HG03196 (cell line): Measurements from ENCODE around the gene PPP4R1.
A peak's percentile ranks its signal among the peaks of the same experiment; 100 is the strongest.
"Not testable (repeated sequence)": the region's sequence is repeated elsewhere in the genome, so short reads cannot be mapped to it uniquely, and the experiment has no call there.

ENCODE experiments used
- ATAC-seq: cut with Tn5 transposase; IDR thresholded peaks from one replicate; pipeline ENCODE4 v1.9.1; 2021; ENCODE audit not compliant: unreplicated experiment

PPP4R1 gene

DNA sequence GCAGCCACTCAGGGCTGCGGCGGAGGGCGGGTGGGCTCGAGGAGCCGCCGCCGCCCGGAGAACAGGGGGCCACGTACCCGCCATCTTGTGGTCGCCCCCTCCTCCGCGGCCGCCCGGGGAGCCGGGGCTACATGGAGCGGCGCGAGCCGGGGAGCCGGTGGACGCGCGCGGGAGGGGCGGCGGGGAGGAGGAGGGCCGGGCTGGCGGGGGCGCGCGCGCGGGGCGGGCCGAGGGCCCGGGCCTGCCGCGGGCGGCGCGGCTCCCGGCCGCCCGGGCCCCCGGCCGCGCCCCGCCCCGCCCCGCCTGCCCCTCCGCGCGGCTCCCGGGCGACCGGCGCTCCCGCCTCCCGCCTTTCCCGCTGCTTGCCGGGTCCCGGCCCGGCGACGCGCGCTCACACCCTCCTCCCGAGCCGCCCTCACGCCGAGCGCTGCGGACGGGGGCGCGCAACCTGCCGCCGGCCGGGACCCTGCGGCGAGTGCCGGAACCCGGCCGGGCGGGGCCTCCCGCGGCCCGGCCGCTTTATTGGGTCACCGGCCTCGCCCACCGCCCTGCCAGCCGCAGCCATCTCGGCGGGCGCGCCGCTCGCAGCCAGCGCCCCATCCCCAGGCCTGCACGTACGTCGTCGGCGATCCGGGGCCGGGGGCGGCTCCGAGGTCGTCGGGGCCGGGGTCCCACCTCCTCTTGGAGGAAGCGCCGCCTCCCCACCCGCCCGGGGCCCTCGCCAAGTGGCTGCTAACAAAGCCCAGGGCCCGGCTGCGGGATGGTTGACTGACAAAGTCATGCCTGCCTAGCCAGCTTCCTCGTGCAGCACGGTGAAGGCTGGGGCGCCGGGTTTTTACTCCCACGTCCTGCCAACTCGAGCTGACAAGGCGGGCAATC lies at the start of gene PPP4R1:
TSS of gene PPP4R1 (minus strand) at position 159 of the 879 bp plus-strand sequence. CDS start at position 84, 75 bp downstream.
- peak; percentile 43 for ATAC-seq

DNA sequence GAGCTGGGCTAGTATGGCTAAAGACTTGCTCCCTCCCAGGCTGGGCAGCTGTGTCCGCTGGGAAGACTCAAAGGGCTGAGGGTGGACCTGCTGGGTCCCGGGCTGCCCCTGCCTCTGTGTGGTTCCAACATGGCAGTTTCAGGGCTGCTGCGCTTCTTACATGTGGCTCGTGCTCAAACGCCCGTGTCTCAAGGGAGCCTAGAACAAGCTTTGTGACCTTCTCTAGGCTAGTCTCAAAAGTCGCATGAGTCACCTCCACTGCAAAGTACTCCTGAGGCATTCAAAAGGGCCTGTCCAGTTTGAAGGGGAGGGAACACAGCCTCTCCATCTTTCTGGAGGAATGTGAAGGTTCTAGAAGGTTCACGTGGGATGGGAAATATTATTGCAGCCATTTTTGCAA lies 49.0 kb upstream of the PPP4R1 start:
- ATAC-seq: no peak

DNA sequence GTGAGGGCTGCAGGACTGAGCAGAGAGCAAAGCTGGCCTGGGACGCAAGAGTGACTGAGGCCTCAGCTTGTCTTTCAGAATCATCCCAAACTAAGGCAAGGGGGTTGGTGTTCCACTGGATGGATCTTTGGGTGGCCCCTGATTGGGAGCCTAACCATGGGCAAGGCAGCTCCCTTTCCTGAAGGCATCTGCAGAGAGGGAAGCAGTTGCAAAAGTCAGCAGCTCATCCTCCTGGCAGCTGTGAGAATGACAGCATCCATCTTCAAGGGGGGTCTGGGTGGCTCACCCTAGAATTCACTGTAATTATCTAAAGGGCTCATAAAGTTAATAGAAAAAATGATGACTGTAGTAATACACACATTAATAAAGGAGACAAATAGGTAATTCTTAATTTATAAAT lies 47.2 kb upstream of the PPP4R1 start:
- ATAC-seq: no peak

DNA sequence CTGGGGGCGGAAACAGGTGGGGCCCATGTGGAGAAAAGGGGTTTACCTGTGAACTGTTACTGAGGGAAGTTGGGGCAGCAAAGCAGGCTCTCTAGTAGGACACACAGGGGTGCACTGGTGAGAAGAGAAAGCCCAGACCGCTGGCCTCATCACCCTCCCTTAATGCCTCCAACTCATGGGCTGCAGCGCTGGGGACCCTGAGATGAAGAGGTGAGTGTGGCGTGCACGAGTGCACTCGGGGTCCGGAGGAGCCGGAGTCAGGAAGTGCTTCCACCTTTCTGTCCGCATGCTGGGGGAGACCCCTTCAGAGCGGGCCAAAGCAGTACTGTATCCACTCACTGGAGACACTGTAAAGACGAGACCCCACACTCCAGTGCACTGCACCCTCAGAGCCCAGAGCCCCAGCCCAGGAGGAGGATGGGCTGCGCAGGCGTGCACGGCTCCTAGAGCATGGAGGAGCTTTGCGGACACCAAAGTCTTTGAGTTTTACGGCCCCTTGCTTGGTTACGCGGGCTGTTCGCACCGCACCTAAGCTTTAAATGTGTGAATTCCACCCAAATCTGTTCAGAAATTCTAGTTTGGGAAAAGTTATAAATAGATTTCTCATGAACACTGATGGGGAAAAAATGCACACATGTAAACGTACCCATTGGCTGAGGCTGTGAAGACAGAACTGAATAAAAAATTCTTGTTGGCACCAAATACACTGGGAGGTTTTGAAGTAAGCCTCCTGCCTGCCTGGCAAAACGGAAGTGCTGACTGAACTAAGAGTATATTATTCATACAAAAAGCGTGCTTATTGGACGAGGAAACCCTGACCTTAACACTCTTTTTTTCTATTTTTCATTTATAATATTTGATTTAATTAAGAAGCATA lies 45.4 kb upstream of the PPP4R1 start:
- no peak for ATAC-seq

DNA sequence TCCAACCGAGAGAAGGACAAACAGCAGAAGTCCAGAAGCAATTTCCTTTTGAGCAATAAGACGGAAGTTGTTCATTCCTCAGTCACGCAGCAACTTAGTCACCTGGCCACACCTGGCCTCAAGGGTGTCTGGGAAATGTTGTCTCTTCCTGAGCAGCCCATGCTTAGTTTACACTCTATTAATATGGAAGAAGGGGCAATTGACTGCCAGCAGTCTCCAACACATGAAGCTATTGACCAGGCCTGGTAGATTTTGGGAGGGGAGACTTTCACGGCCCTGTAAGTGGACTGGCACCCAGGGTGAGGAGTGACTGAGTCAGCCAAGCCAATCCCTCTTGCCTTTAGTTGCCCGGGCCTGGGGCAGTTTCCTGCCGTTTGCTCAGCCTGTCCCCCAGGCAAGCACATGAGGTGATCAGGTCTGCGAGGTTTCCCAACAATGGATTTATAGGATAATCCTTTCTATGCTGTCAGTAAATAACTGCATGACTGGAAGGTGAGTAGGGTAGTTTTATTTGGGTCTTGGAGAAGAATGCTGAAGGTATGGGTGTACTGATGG lies 43.8 kb upstream of the PPP4R1 start:
- ATAC-seq: no peak

DNA sequence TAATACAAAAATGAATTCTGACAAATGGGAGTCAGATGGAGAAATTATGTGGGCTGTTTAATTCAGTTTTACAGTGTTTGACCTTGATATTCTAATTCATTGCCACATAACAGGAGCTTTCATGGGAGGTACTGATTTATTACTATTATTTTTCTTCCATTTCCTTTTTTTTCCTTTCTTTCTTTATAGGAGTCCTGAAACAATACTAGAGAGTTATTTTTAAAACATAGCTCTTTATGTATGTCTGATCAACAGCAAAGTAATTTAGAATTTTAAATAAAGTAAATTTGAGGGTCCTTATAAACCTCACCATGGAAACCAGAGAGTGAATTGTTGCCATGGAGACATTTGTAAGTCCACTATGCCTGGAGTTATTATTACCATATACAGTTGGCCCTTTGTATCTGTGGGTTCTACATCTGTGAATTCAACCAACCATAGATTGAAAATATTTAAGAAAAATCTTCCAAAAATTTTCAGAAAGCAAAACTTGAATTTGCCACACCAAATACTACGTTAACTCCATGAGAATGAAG lies 40.9 kb upstream of the PPP4R1 start:
- no peak for ATAC-seq

- ATAC-seq: no peak
Observed at GRCh38 chr18:9653390-9653789, 39.0 kb upstream of the PPP4R1 start.

DNA sequence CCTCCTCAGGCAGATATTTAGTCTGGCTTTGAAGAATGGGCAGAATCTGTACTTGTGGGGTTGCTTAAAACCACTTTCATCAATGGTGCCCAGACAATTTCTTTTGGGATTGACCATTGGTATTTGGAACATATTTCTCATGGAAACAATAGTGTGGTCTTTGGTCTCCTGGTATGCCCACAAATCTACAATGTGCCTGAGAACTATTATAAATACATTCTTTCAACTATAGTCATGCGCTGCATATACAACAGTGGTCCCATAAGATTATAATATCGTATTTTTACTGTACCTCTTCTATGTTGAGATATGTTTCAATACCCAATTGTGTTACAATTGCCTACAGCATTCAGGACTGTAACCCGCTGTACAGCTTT lies 34.8 kb upstream of the PPP4R1 start:
- ATAC-seq: no peak

- no peak for ATAC-seq
Observed at GRCh38 chr18:9648431-9649163, 34.2 kb upstream of the PPP4R1 start.

- ATAC-seq: no peak
Observed at GRCh38 chr18:9647496-9648323, 33.4 kb upstream of the PPP4R1 start.

GRCh38 chr18:9643549-9643948 lies 29.2 kb upstream of the PPP4R1 start:
- no peak for ATAC-seq

- ATAC-seq: no peak
Observed at GRCh38 chr18:9642799-9643462, 28.6 kb upstream of the PPP4R1 start.

- ATAC-seq: not testable (repeated sequence)
Observed at GRCh38 chr18:9641081-9641480, 26.7 kb upstream of the PPP4R1 start.

GRCh38 chr18:9638886-9639285 lies 24.5 kb upstream of the PPP4R1 start:
- ATAC-seq: no peak

DNA sequence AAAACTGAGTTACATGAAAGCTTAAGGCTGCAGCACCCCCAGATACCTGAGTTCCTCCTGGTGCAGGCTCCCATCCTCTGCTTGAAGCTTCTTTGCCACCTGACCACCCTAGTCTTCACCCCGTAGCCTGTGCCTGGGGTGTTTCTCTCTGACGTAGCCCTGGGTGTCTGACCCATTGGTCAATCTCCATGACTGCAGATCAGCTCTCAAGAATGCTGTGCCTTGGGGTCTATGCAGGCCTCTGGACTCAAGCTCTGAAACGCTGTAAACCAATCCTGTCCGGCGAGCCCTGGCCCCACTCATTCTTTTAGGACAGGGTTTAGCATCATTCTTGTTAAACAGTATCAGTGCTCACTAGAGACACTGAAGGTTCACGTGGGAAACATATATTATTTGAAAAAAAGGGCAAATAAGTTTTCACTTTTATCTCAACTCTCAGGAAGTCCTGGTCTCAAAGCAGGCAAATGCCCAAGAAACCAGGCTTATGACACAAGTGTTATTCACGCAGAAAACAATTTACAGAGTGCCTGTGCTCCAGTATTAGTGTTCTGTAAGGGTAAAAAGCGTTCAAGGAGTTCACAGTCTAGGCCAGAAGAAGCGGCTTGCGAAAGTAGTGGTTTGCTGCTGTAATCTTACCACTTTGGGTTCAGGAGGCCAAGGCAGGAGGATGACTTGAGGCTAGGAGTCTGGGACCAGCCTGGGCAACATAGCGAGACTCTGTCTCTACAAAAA lies 22.8 kb upstream of the PPP4R1 start:
- ATAC-seq: no peak

DNA sequence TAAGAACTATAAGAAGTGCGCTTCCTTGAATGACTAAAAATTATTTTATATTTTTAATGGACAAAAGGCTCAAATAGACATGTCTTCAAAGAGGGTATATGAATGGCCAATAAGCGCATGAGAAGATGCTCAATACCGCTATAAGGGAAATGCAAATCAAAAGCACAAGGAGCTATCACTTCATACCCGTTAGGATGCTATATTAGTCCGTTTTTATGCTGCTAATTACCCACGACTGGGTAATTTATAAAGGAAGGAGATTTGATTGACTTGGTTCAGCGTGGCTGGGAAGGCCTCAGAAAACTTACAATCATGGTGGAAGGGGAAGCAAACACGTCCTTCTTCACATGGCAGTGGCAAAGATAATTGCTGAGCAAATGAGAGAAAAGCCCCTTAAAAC lies 20.5 kb upstream of the PPP4R1 start:
- no peak for ATAC-seq

DNA sequence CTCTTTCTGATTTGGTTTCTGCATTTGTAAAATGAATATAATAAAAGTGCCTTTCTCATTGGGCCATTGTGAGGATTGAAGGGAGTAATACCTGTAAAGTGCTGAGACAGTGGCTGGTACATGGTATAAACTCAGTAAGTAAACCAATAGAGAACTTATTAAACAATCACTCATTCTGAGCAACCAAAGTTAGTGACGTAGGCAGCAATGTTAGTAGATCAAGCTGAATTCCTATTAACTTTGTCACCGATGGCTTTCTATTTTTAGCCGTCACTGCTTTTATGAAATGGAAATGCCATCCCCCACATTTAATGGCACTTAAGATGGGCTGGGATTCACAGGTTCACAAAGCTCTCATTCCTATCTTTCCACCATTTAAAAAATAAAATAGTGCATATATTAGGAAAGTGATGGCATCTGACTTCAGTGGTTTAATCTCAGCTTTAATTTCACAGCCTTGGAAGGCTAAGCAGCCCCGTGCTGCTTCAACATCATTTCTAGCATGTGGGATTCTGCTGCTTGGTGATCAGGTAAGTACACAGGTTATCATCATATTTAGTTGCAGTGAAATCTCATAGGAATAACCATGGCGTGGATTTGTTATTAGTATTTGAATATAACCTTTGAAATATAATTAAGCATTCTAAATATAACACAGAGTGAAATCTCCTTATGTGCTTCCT lies 17.6 kb upstream of the PPP4R1 start:
- no peak for ATAC-seq

- no peak for ATAC-seq
Observed at GRCh38 chr18:9630444-9630843, 16.1 kb upstream of the PPP4R1 start.
